RWPE2 (cell line): ENCODE results near the gene KRTAP10-11.

Experiments used
- ATAC-seq: fragments of 200-7000 bp; cut with Tn5 transposase; 3 replicates; pipeline ENCODE4 v1.9.1; 2021; ENCODE audit warnings: low read depth
- DNase-seq: peaks from one replicate; pipeline ENCODE4 v3.0.0-alpha.2; 2020; ENCODE audit warnings: low spot score
- H3K27ac ChIP-seq: fragments of 450-650 bp; 2 replicates; pipeline ENCODE4 v1.5.1; 2017; ENCODE audit warnings: mild to moderate bottlenecking; ENCODE audit not compliant: poor library complexity, severe bottlenecking
- H3K27me3 ChIP-seq: fragments of 250-450 bp; sonication (Bioruptor Pico); 2 replicates; pipeline ENCODE4 v1.5.1; 2021; ENCODE audit warnings: mild to moderate bottlenecking, moderate library complexity; ENCODE audit not compliant: insufficient read depth, poor library complexity, severe bottlenecking
- H3K36me3 ChIP-seq: fragments of 250-450 bp; sonication (Bioruptor Pico); 2 replicates; pipeline ENCODE4 v1.5.1; 2020; ENCODE audit warnings: low read depth, mild to moderate bottlenecking, moderate library complexity
- H3K4me1 ChIP-seq: fragments of 250-450 bp; sonication (Bioruptor Pico); 2 replicates; pipeline ENCODE4 v1.5.1; 2021; ENCODE audit warnings: mild to moderate bottlenecking, moderate library complexity; ENCODE audit not compliant: insufficient read depth, poor library complexity, severe bottlenecking
- H3K4me3 ChIP-seq: fragments of 250-450 bp; sonication (Bioruptor Pico); 2 replicates; pipeline ENCODE4 v1.5.1; 2021; ENCODE audit warnings: mild to moderate bottlenecking, moderate library complexity; ENCODE audit not compliant: severe bottlenecking
- H3K9me3 ChIP-seq: fragments of 250-450 bp; sonication (Bioruptor Pico); 2 replicates; pipeline ENCODE4 v1.5.1; 2021; ENCODE audit warnings: mild to moderate bottlenecking, moderate library complexity; ENCODE audit not compliant: severe bottlenecking
- TF ChIP-seq, protein P1 (sequence below): fragments of 450-650 bp; IDR thresholded peaks from one replicate; pipeline ENCODE4 v1.5.1; 2017; ENCODE audit warnings: mild to moderate bottlenecking, moderate library complexity; ENCODE audit not compliant: poor library complexity, severe bottlenecking

The KRTAP10-11 gene

DNA sequence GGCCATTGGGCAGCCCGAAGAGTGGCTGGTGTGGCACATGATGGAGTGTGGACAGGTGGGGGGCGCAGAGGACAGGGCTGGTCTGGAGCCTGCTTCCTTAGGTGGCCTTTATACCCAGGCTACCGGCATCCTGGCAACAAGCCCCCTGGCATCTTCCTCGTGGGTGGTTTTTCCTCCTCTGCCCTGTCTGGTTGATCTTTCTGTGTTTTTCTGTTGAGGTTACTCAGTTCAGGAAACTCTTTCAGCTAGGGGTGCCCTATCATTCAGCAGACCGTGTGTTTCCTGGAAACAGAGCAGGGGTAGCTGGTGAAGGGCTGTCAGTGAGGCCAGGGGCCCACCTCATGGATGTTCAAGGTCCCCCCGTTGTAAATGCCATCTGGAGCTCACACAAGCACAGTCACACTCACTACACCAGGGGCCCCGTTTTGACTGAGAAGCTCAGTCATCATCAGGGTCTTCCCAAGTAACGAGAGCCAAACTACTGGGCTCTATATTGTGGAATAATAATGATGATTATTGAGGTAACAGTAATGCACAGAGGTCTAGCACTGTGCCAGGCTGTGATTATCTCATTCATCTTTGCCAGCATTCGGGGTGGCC, 8.5 kb downstream of the KRTAP10-11 start, which contains the start of gene KRTAP12-4:
Gene KRTAP12-4, minus strand, starts transcription at position 84 of the 600 bp plus-strand sequence. Its CDS starts 45 bp downstream, at position 39.
- Histone ChIP-seq H3K4me3 (no peak within 1 kb of the TSS), H3K9me3 (no peaks in the 10 kb centered on the region), H3K4me1 (no peaks in the 10 kb centered on the region), H3K27ac (no peak within 1 kb of the TSS), H3K36me3 (no peaks in the 10 kb centered on the region), H3K27me3 (peaks cover 8% of the 10 kb centered on the region)
- TF ChIP-seq, protein P1, sequence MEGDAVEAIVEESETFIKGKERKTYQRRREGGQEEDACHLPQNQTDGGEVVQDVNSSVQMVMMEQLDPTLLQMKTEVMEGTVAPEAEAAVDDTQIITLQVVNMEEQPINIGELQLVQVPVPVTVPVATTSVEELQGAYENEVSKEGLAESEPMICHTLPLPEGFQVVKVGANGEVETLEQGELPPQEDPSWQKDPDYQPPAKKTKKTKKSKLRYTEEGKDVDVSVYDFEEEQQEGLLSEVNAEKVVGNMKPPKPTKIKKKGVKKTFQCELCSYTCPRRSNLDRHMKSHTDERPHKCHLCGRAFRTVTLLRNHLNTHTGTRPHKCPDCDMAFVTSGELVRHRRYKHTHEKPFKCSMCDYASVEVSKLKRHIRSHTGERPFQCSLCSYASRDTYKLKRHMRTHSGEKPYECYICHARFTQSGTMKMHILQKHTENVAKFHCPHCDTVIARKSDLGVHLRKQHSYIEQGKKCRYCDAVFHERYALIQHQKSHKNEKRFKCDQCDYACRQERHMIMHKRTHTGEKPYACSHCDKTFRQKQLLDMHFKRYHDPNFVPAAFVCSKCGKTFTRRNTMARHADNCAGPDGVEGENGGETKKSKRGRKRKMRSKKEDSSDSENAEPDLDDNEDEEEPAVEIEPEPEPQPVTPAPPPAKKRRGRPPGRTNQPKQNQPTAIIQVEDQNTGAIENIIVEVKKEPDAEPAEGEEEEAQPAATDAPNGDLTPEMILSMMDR = no peak
- no peak for ATAC-seq
- DNase-seq = no peak

DNA sequence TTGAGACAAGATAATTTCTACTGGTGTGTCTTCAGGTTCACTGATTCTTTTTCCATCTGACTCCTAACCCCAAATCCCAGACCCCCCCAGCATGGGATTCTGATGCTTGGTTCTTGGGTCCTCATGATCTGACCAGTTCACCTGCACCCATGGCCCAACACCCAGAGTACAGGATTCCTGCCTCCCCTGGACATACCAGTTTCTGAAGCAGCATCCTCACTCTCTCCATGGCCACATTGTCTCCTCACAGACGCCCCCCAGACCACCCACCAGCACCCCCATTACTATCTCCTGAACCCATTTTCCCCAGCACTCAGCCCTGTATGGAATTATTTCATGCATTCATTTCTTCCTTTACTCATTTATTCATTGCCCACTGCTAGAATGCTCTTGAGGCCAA, 10.7 kb downstream of the KRTAP10-11 start:
- no peak overlapping the region for H3K4me3 ChIP-seq
- no peaks in the 10 kb centered on the region for H3K9me3 ChIP-seq
- peaks cover 14% of the 10 kb centered on the region for H3K27me3 ChIP-seq
- DNase-seq (no peak), ATAC-seq (no peak)
- TF ChIP-seq, protein P1 = no peak
- H3K36me3 ChIP-seq = no peaks in the 10 kb centered on the region
- H3K4me1 ChIP-seq = no peaks in the 10 kb centered on the region
- no peak overlapping the region for H3K27ac ChIP-seq

DNA sequence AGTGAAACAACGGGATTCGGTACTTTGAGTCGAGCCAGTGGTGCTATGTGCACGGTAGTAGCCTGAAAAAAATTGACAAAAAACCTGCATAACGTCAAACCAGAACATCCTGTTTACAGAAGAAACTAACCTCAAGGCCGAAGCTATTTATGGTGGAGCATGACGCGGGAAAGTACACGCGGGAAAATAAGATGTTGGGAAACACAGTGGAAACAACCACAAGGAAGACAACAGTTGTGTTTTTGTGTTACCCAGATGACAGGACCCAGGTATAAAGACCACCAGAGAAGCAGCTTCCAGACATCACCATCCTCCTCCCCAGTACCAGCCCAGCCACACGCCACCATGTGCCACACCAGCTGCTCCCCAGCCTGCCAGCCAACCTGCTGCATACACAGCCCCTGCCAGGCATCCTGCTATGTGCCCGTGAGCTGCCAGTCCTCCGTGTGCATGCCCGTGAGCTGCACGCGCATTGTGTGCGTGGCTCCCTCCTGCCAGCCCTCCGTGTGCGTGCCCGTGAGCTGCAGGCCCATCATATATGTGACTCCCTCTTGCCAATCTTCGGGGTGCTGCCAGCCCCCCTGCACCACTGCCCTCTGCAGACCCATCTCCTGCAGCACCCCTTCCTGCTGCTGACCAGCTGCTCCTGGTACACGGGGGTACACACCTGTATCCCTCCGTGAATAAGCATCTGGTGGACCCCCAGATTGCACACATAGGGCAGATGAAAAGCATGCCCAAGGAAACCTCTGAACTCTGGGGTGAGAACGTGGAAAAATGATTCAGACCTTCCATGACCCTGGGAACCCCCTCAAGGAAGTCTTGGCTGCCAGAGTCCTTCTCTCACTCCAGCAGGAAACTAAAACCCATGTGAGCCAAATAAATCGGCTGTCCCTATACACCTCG, 11.7 kb downstream of the KRTAP10-11 start, which contains the start of gene KRTAP12-3:
Gene KRTAP12-3, plus strand, starts transcription at position 298 of the 906 bp plus-strand sequence. Its CDS starts 48 bp downstream, at position 346.
- H3K9me3 ChIP-seq = no peaks in the 10 kb centered on the region
- H3K4me3 ChIP-seq = no peak within 1 kb of the TSS
- no peak for DNase-seq
- TF ChIP-seq, protein P1 = no peak
- H3K4me1 ChIP-seq = no peaks in the 10 kb centered on the region
- H3K36me3 ChIP-seq = no peaks in the 10 kb centered on the region
- no peak for ATAC-seq
- no peak within 1 kb of the TSS for H3K27ac ChIP-seq
- peaks cover 14% of the 10 kb centered on the region for H3K27me3 ChIP-seq

DNA sequence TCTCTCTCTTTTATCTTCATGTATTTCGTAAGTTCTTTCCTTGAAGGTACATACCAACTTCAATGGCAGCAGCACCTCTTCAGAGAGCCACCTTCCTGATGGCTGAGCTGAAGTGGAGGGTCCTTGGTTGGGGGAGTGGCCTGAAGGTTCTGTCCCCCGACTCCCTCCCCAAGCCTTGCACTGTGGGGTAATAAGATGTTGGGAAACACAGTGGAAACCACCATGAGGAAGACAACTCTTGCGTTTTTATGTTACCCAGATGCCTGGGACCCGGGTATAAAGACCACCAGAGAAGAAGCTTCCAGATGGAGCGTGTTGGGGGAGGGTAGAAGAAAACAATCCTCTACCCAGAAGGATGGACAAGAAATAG, 12.3 kb downstream of the KRTAP10-11 start:
- no peak overlapping the region for H3K4me3 ChIP-seq
- TF ChIP-seq, protein P1 = no peak
- H3K4me1 ChIP-seq = no peaks in the 10 kb centered on the region
- no peak overlapping the region for H3K27ac ChIP-seq
- H3K27me3 ChIP-seq = peaks cover 14% of the 10 kb centered on the region
- no peaks in the 10 kb centered on the region for H3K9me3 ChIP-seq
- H3K36me3 ChIP-seq = no peaks in the 10 kb centered on the region
- DNase-seq (no peak), ATAC-seq (no peak)
